Hepatocyte (in vitro differentiated cells): Measurements from ENCODE around the gene MOB1A.

Source experiments
- CTCF ChIP-seq: fragments of 200-600 bp; sonication (generic); IDR thresholded peaks from 2 replicates; pipeline ENCODE4 v1.5.1; 2016; ENCODE audit warnings: antibody characterized with exemption, mild to moderate bottlenecking; ENCODE audit not compliant: poor library complexity
- EZH2 ChIP-seq: fragments of 200-600 bp; sonication (generic); IDR thresholded peaks from 2 replicates; pipeline ENCODE4 v1.6.1; 2016; ENCODE audit warnings: antibody characterized with exemption, mild to moderate bottlenecking, borderline replicate concordance
- EZH2phosphoT487 ChIP-seq: fragments of 200-600 bp; sonication (generic); IDR thresholded peaks from one replicate; pipeline ENCODE4 v1.6.1; 2018; ENCODE audit warnings: antibody characterized with exemption, mild to moderate bottlenecking, low read depth, moderate library complexity; ENCODE audit not compliant: unreplicated experiment, severe bottlenecking

- no peak for TF ChIP-seq CTCF
- TF ChIP-seq EZH2: no peak
- no peak for TF ChIP-seq EZH2phosphoT487
These were observed 47.2 kb upstream of the MOB1A start for GRCh38 chr2:74225698-74226459.
